ENCODE results near the gene SLC43A3.
"Not testable (repeated sequence)": the region's sequence is repeated elsewhere in the genome, so short reads cannot be mapped to it uniquely, and the experiment has no call there.

SLC43A3 gene

DNA sequence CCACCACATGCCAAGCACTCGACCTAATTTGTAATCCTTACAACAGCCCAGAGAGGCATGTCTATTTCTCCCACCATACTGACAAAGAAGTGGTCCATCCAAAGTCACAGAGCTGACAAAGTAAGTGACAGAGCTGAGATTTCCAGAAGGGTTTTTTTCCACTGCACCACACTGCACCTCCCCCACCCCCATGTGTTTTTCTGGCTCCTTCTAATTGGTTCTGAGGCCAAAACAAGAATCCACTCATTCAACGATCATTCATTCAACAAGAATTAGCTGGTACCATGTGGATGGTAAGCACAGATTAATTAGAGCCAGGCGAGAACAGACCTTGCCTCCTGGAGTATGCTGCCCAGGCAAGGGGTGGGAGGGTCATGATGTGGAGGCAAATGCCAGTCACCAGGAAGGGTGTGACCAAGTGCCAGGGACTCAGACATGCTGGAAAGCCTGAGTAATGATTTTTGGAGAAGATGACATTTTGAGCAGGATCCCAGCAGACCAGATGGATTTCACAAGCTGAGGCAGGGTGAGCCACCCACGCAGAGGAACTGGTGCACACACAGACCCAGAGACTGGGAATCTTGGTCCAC, 21.6 kb downstream of the SLC43A3 start:
- no peak for DNase-seq (ENCODE audit: low read depth)

DNA sequence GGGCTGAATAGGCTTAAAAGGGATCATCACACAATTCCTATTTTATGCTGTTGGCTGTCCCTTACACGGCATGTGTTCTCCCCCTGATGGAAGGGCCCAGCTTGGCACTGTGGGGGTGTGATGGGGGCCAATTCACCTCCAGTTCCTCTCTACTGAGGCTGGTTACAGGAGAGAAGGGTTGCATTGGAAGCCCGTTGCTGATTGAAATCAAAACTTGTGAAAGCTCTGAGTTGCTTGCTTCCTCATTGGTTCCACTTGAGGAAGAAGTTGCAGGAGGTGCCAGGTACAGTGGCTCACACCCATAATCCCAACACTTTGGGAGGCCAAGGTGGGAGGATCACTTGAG, 23.1 kb downstream of the SLC43A3 start:
- DNase-seq (ENCODE audit: low read depth): no peak

DNA sequence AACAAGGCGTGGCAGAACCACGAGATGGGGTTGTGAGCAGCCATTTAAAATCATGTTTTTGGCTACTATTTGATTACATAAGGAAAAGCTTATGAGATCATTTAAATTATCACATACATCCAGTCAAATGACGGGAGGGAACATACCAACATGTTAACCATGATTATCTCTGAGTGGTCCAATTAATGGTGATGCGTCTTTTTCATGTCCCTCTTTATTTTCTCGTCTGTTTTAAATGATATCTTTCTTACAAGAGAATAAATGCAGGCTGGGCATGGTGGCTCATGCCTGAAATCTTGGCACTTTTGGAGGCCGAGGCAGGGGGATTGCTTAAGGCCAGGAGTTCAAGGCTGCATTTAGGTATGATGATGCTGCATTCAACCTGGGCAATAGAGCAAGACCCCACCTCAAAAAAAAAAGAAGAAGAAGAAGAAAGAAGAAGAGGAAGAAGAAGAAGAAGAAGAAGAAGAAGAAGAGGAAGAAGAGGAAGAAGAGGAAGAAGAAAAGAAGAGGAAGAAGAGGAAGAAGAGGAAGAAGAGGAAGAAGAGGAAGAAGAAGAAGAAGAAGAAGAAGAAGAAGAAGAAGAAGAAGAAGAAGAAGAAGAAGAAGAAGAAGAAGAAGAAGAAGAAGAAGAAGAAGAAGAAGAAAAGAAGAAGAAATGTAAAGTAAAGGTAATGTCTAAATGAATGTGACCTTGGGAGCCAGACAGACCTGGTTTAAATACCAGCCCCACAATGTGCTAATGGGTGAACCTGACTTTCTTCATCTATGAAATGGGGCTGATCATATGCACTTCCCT, 23.7 kb downstream of the SLC43A3 start:
- not testable (repeated sequence) for DNase-seq (ENCODE audit: low read depth)

DNA sequence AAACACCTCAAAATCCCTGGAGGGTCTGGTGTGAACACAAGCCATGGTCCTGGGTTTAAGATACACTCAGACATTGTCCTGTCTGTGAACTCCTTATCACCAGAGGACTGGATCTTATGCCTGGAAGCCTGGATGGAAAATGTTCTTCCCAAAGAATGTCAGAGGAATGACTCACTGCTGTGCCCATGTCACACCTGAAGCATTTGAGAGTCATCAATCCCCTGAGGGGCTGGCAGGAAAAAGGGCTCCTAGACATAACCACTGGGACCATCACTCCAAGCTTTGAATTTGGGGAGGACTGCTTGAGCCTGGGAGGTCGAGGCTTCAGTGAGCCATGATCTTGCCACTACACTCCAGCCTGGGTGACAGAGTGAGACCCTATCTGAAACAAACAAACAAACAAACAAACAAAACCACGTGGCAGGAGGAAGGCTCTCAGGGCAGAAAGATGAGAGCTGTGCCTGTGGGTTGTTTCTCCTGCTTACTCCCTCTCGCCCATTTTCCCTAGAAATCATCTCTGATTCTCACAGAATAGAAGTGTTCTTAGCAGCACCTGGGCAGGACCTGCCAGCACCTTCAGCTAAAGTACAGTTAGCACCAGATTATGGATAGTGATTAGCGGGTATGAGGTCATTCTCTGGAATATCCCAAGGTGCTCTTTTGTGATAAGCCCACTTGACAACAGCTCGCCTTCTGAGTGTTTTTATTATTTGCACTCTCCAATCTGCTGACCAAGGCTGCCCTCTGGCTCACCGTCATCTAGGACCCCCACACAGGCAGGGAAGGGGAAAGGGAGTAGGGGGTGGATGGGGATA, 24.5 kb downstream of the SLC43A3 start:
- DNase-seq (ENCODE audit: low read depth): peak; percentile 64

DNA sequence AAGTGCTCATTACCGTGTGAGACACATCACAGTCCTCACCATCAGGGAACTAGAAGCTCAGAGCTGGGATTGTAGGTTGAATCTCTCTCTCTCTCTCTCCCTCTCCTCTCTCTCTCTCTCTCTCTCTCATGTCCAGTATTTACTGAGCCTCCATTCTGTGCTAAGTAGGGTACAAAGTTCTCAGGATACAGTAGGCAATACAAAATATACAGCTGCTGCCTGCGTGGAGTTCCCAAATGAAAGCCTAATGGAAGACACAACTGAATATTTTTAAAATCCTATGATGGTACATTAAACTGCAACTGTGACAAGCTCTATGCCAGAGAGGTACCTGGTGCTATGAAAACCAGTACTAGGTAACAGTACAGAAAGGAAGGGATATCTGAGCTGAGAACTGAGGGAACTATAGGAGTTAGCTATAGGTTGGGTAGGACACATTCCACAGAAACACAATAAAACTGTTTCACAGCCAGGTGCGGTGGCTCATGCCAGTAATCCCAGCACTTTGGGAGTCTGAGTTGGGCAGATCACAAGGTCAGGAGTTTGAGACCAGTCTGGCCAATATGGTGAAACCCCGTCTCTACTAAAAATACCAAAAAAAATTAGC, 26.8 kb downstream of the SLC43A3 start:
- no peak for DNase-seq (ENCODE audit: low read depth)

- peak; percentile 69 for DNase-seq (ENCODE audit: low read depth)
Measured at GRCh38 chr11:57399221-57399620, 27.7 kb downstream of the SLC43A3 start.

DNA sequence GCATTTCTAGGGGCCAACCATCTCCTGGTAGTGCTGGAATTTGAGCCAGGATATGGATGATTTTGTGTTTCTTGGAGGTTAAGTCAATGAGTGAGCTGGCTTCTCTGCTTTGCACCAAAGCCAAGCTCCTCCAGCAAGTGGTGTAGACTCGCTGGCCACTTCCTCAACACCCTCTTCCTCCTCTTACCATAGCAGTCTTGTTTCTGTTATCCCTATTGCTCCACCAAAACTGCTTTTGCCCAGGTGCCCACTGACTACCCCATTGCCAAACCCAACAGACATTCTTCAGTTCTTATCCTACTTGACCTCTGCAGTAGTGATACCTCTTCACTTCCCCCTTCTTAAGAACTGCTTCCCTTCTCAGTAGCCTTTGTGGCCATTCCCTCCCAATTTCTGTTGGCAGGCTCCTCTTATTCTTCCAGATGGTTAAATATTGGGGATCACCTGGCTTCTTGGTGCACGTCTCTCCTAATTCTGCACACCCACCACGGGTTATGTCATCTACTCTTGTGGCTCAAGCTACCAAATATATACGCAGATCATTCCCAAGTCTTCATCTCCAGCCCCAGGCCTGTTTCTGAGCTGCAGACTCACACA, 29.4 kb downstream of the SLC43A3 start:
- no peak for DNase-seq (ENCODE audit: low read depth)

GRCh38 chr11:57396744-57397143, 30.2 kb downstream of the SLC43A3 start:
- no peak for DNase-seq (ENCODE audit: low read depth)

DNA sequence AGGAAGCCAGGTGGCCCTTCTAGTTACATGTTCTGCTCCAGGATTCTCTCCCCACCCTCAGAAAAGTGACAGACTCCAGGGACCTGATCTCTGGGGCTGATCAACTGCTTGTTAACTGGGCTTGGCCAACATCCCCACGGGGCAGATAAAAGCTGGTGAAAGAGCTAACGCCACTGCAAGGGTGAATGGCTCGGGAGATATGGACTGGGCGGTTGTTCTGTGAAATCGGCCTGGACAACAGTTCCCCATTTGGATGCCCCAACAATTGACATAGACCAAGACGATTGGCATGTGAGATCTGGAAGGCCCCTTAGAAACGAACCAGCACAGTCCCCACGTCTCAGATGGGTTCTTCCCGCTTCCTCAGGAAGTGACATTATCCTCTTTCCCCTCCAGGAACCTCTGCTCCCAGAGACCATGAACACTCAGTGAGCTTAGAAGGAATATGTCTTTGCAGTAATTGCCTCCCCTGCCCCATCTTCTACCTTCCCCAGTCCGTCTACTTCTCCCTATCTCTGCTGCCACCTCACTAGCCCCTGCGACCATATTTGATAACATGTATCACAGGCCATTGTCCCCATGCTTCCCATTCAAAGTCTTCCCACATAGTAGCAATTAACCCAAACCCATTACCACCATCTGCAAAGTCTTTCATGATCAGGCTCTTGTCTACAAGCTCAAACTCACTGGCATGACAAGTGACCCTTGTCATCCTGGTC, 30.9 kb downstream of the SLC43A3 start:
- DNase-seq (ENCODE audit: low read depth): no peak

GRCh38 chr11:57394203-57394965, 32.5 kb downstream of the SLC43A3 start:
- no peak for DNase-seq (ENCODE audit: low read depth)

GRCh38 chr11:57392763-57393105, 34.2 kb downstream of the SLC43A3 start:
- DNase-seq (ENCODE audit: low read depth): no peak

GRCh38 chr11:57392066-57392762, 34.7 kb downstream of the SLC43A3 start:
- DNase-seq (ENCODE audit: low read depth): no peak

- DNase-seq (ENCODE audit: low read depth): no peak
Measured at GRCh38 chr11:57391539-57391938, 35.4 kb downstream of the SLC43A3 start.

GRCh38 chr11:57391111-57391510, 35.8 kb downstream of the SLC43A3 start:
- DNase-seq (ENCODE audit: low read depth): no peak

GRCh38 chr11:57390535-57390934, 36.4 kb downstream of the SLC43A3 start, which contains the start of gene PRG2:
PRG2 (minus strand) TSS chr11:57390650; CDS start chr11:57389944, 706 bp downstream.
- DNase-seq (ENCODE audit: low read depth): no peak

DNA sequence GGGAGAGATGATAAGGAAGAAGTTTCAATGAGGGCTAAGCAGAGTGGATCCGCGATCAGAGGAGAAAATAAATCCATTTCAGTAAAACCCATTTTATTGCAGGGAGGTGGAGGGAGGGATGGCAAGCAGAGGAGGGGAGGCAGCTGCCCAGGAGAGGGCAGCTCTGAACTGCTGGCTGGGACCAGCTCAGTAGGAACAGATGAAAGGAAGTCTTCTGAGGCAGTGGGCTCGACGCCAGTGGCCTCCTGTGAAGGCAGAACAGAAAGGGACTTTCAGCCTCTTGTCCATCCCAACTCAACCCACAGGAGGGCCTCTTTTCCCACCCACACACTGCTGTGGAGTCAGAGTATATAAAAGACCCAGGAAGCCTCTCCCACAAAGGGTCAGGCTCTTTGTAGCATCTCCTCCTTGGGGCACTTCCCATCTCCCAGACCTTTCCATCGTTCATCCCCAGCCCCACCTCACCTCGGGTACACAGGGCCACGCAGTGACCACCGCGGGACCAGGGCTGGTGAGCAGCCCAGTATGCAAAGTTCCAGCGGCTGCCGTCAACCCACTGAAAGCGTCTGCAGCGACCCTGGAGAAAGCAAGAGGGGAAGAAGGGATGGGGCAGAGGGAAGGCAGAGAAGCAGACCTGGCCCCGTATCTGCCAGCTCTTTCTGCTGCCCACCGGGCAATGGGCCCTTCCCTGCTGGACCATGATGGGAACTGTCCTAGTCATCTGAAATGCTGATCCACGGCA, 39.5 kb downstream of the SLC43A3 start:
- DNase-seq (ENCODE audit: low read depth): no peak

GRCh38 chr11:57386178-57386940, 40.6 kb downstream of the SLC43A3 start:
- no peak for DNase-seq (ENCODE audit: low read depth)

GRCh38 chr11:57380975-57381374, 45.9 kb downstream of the SLC43A3 start, which contains the start of gene PRG3:
PRG3 (minus strand) TSS chr11:57381150; CDS start chr11:57380708, 442 bp downstream.
- DNase-seq (ENCODE audit: low read depth): no peak
